Measurements from ENCODE around the gene ZNF358. TPM values are rescaled to one million over a fixed set of nuclear protein-coding genes. Genes with fewer than 3 reads are reported as not detected.

The ZNF358 gene
- total RNA-seq, 4 donors from 2014 or later: 19.1 to 69.1 (median 33.8) TPM

GRCh38 chr19:7542556-7543348 is 26.8 kb downstream of the ZNF358 start:
- intact Hi-C loops (cut with DNase I; ENCODE audit: low total_unique reads): no loop called here
- no peak for DNase-seq

GRCh38 chr19:7544626-7545025 is 28.7 kb downstream of the ZNF358 start:
- Histone ChIP-seq H3K27me3 (no peaks in the 10 kb centered on the region), H3K4me3 (no peak overlapping the region), H3K36me3 (no peaks in the 10 kb centered on the region), H3K27ac (no peak overlapping the region), H3K4me1 (no peaks in the 10 kb centered on the region), H3K9me3 (no peaks in the 10 kb centered on the region)
- no peak for DNase-seq
- intact Hi-C loops (cut with DNase I; ENCODE audit: low total_unique reads): no loop called here
- TF ChIP-seq CTCF (IDR thresholded peaks at IDR 0.05) (no peak), POLR2A (IDR thresholded peaks at IDR 0.05) (no peak)

More at GRCh38 chr19:7542556-7543348, 26.8 kb downstream of the ZNF358 start:
- Histone ChIP-seq H3K4me1 (no peaks in the 10 kb centered on the region), H3K9me3 (no peaks in the 10 kb centered on the region), H3K4me3 (no peak overlapping the region), H3K36me3 (no peaks in the 10 kb centered on the region), H3K27me3 (no peaks in the 10 kb centered on the region), H3K27ac (no peak overlapping the region)
- no peak for TF ChIP-seq CTCF (IDR thresholded peaks at IDR 0.05)
- no peak for TF ChIP-seq POLR2A (IDR thresholded peaks at IDR 0.05)

GRCh38 chr19:7545300-7545699 is 29.4 kb downstream of the ZNF358 start:
- Histone ChIP-seq H3K36me3 (no peaks in the 10 kb centered on the region), H3K27ac (no peak overlapping the region), H3K4me3 (no peak overlapping the region), H3K27me3 (no peaks in the 10 kb centered on the region), H3K9me3 (no peaks in the 10 kb centered on the region), H3K4me1 (no peaks in the 10 kb centered on the region)
- no peak for DNase-seq
- intact Hi-C loops (cut with DNase I; ENCODE audit: low total_unique reads): no loop called here
- TF ChIP-seq POLR2A (IDR thresholded peaks at IDR 0.05) (no peak), CTCF (IDR thresholded peaks at IDR 0.05) (no peak)

GRCh38 chr19:7545904-7546303 is 30.0 kb downstream of the ZNF358 start:
- H3K36me3 ChIP-seq: no peaks in the 10 kb centered on the region

More at GRCh38 chr19:7545904-7546303, 30.0 kb downstream of the ZNF358 start:
- no peak overlapping the region for H3K27ac ChIP-seq
- H3K27me3 ChIP-seq: no peaks in the 10 kb centered on the region
- no peak for TF ChIP-seq POLR2A (IDR thresholded peaks at IDR 0.05)
- TF ChIP-seq CTCF (IDR thresholded peaks at IDR 0.05): no peak
- intact Hi-C loops (cut with DNase I; ENCODE audit: low total_unique reads): no loop called here
- no peak for DNase-seq
- no peaks in the 10 kb centered on the region for H3K4me1 ChIP-seq
- H3K4me3 ChIP-seq: no peak overlapping the region
- H3K9me3 ChIP-seq: no peaks in the 10 kb centered on the region

All from uterus (tissue), 4 donors.